ENCODE results near the gene ENTPD2.

Gene ENTPD2

GRCh38 chr9:137027369-137028262 is 26.2 kb downstream of the ENTPD2 start, which contains the start of gene ABCA2:
Gene ABCA2, minus strand, starts transcription at chr9:137028237. Its CDS starts 97 bp downstream, at chr9:137028140.
- TF ChIP-seq ZFX (IDR thresholded peaks at IDR 0.05) (peak; percentile 54; the same call in 1 of the 2 replicates), CTCF (conservative IDR thresholded peaks at IDR 0.05) (no peak)
- H3K27ac ChIP-seq, result peak within 1 kb of the TSS; percentile 91

- TF ChIP-seq ZFX (IDR thresholded peaks at IDR 0.05), result no peak
- no peak for TF ChIP-seq CTCF (conservative IDR thresholded peaks at IDR 0.05)
- peak overlapping the region; percentile 91 for H3K27ac ChIP-seq
Observed at GRCh38 chr9:137026828-137027227, 27.0 kb downstream of the ENTPD2 start.

GRCh38 chr9:137026384-137026783 is 27.5 kb downstream of the ENTPD2 start:
- peak overlapping the region; percentile 91 for H3K27ac ChIP-seq
- TF ChIP-seq ZFX (IDR thresholded peaks at IDR 0.05) (no peak), CTCF (conservative IDR thresholded peaks at IDR 0.05) (no peak)

- H3K27ac ChIP-seq, result peak overlapping the region; percentile 91
- TF ChIP-seq CTCF (conservative IDR thresholded peaks at IDR 0.05) (no peak; the same call in 1 of the 2 replicates), ZFX (IDR thresholded peaks at IDR 0.05) (no peak)
Observed at GRCh38 chr9:137025517-137025966, 28.3 kb downstream of the ENTPD2 start.

- H3K27ac ChIP-seq, result peak overlapping the region; percentile 91
- TF ChIP-seq CTCF (conservative IDR thresholded peaks at IDR 0.05) (no peak), ZFX (IDR thresholded peaks at IDR 0.05) (no peak)
Observed at GRCh38 chr9:137023583-137023991, 30.3 kb downstream of the ENTPD2 start.

- peak overlapping the region; percentile 91 for H3K27ac ChIP-seq
Observed at GRCh38 chr9:137023157-137023556, 30.7 kb downstream of the ENTPD2 start.

More at GRCh38 chr9:137023157-137023556, 30.7 kb downstream of the ENTPD2 start:
- TF ChIP-seq ZFX (IDR thresholded peaks at IDR 0.05) (no peak), CTCF (conservative IDR thresholded peaks at IDR 0.05) (no peak)
